HL-60/S4 treated with phorbol 12-myristate 13-acetate at 8.2 ng/mL for 4 days and 3 days (cell line): Measurements from ENCODE around the gene RAD51AP1.
"Not testable (repeated sequence)": the region's sequence is repeated elsewhere in the genome, so short reads cannot be mapped to it uniquely, and the experiment has no call there.

Experiments used
- in situ Hi-C: fragments of 300-500 bp; cut with MboI; formaldehyde crosslinking; loops from 2 replicates; pipeline ENCODE4 v1.15.0; 2022; ENCODE audit warnings: low sequenced_read_pairs

The RAD51AP1 gene

GRCh38 chr12:4538207-4539160 lies at the start of gene RAD51AP1:
Gene RAD51AP1, plus strand, starts transcription at chr12:4538890. Its CDS starts 50 bp downstream, at chr12:4538940.
- in situ Hi-C loops: no loop called here

GRCh38 chr12:4489556-4489955 lies 49.1 kb upstream of the RAD51AP1 start:
- in situ Hi-C loops: no loop called here

- in situ Hi-C loops: no loop called here
Measured at GRCh38 chr12:4490973-4491372, 47.7 kb upstream of the RAD51AP1 start.

GRCh38 chr12:4496145-4496838 lies 42.4 kb upstream of the RAD51AP1 start:
- in situ Hi-C loops: no loop called here

- in situ Hi-C loops: no loop called here
Measured at GRCh38 chr12:4499186-4499585, 39.5 kb upstream of the RAD51AP1 start.

GRCh38 chr12:4505376-4505986 lies 33.2 kb upstream of the RAD51AP1 start:
- in situ Hi-C loops: no loop called here

GRCh38 chr12:4506430-4506829 lies 32.3 kb upstream of the RAD51AP1 start:
- in situ Hi-C loops: no loop called here

- in situ Hi-C loops: no loop called here
Measured at GRCh38 chr12:4506870-4507269, 31.8 kb upstream of the RAD51AP1 start.

- in situ Hi-C loops: not testable (repeated sequence)
Measured at GRCh38 chr12:4508503-4508902, 30.2 kb upstream of the RAD51AP1 start.

GRCh38 chr12:4509269-4509668 lies 29.4 kb upstream of the RAD51AP1 start:
- in situ Hi-C loops: not testable (repeated sequence)

- in situ Hi-C loops: no loop called here
Measured at GRCh38 chr12:4518106-4518728, 20.5 kb upstream of the RAD51AP1 start.

GRCh38 chr12:4523443-4523842 lies 15.2 kb upstream of the RAD51AP1 start:
- in situ Hi-C loops: not testable (repeated sequence)

- in situ Hi-C loops: no loop called here
Measured at GRCh38 chr12:4526923-4527546, 11.7 kb upstream of the RAD51AP1 start.

GRCh38 chr12:4530160-4530559 lies 8.5 kb upstream of the RAD51AP1 start:
- in situ Hi-C loops: no loop called here

GRCh38 chr12:4530982-4531586 lies 7.6 kb upstream of the RAD51AP1 start:
- in situ Hi-C loops: no loop called here

- in situ Hi-C loops: no loop called here
Measured at GRCh38 chr12:4535092-4535491, 3.6 kb upstream of the RAD51AP1 start.

- in situ Hi-C loops: no loop called here
Measured at GRCh38 chr12:4535871-4536270, 2.8 kb upstream of the RAD51AP1 start.

- in situ Hi-C loops: no loop called here
Measured at GRCh38 chr12:4539167-4539870, 629 bp downstream of the RAD51AP1 start.

- in situ Hi-C loops: no loop called here
Measured at GRCh38 chr12:4540170-4540569, 1.5 kb downstream of the RAD51AP1 start.

- in situ Hi-C loops: no loop called here
Measured at GRCh38 chr12:4540638-4541037, 1.9 kb downstream of the RAD51AP1 start.
